ENCODE data around the gene FBXO41. TPM values are rescaled to one million over a fixed set of nuclear protein-coding genes. Genes with fewer than 3 reads are reported as not detected.

Gene FBXO41
- total and polyA plus RNA-seq, 2 experiments from 2014 or later, result 0.44 to 1.1 TPM

DNA sequence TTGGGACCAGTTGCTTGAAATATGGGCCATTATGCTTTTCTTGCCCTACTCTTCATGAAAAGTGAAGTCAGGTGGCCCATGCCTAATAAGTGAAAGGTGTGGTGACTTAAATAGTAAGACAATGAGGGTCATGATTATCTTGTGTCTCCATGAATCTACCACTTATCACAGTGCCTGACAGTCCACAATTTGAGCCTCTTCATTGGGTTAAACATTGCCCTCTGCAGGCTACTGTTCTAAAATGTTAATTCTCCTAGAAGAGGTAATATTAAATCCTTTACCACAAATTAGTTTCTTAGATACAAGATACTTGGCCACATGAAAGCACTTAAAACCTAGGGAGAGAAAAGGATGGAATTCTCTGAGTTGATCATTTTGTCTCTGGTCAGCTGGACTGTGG lies 5.0 kb upstream of the FBXO41 start:
- no peak for TF ChIP-seq EZH2phosphoT487 (IDR thresholded peaks at IDR 0.05; ENCODE audit: insufficient read depth, low read depth)
- TF ChIP-seq EZH2 (IDR thresholded peaks at IDR 0.05; ENCODE audit: insufficient read depth, poor library complexity, severe bottlenecking), result no peak
- peaks cover 38% of the 10 kb centered on the region for H3K27me3 ChIP-seq (replicated peaks; ENCODE audit: insufficient read depth)
- no peak overlapping the region for H3K9ac ChIP-seq
- in situ Hi-C loops (cut with MboI), result no loop called here
- no peak for DNase-seq
- H3K36me3 ChIP-seq (ENCODE audit: low read depth), result no peaks in the 10 kb centered on the region
- H3K4me2 ChIP-seq (ENCODE audit: unreplicated experiment), result no peak overlapping the region
- no peak overlapping the region for H3K4me3 ChIP-seq
- no peaks in the 10 kb centered on the region for H3K4me1 ChIP-seq (ENCODE audit: insufficient read depth)
- no peak overlapping the region for H2AFZ ChIP-seq
- no peaks in the 10 kb centered on the region for H3K79me2 ChIP-seq (ENCODE audit: insufficient read depth)
- no peaks in the 10 kb centered on the region for H4K20me1 ChIP-seq (ENCODE audit: insufficient read depth)
- H3K27ac ChIP-seq, result no peak overlapping the region
- no peaks in the 10 kb centered on the region for H3F3A ChIP-seq (ENCODE audit: insufficient read depth)
- H3K9me3 ChIP-seq (ENCODE audit: low read depth), result no peaks in the 10 kb centered on the region
- no peaks in the 10 kb centered on the region for H3K9me2 ChIP-seq (ENCODE audit: insufficient read depth)

DNA sequence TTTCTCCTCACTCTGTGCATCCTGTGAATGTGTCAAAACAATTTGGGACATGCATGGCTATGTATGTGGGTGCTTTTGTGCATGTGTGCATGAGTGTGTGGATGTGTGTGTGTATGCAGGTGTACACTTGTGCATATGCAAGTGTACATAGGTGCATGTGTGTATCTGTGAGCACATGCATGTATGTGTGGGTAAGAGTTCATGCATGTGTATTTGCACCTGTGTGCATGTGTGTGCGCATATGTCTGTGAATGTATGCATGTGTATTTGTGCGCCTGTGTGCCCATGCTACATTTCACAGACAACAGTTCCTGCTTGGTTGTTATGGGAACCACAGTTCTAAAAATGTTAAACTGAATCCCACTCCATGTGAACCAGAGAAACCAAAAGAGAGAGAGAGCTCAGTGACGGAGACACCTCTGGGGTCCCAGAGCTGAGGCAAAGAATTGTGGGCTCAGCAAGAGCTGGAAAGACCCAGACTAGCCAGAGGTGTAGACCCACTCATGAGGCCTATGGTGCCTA lies 1.9 kb upstream of the FBXO41 start:
- no peaks in the 10 kb centered on the region for H3F3A ChIP-seq (ENCODE audit: insufficient read depth)
- H3K79me2 ChIP-seq (ENCODE audit: insufficient read depth), result no peaks in the 10 kb centered on the region
- H3K9me2 ChIP-seq (ENCODE audit: insufficient read depth), result no peaks in the 10 kb centered on the region
- H3K9ac ChIP-seq, result no peak overlapping the region
- no peak for DNase-seq
- WGBS, 2 experiments (ENCODE audit: low coverage in 1 of 2, low lambda C conversion rate in 2 of 2, missing lambda C conversion rate in 2 of 2), result 48 to 63% methylated on average over 3 of the region's 3 CpGs
- in situ Hi-C loops (cut with MboI), result no loop called here
- H3K4me2 ChIP-seq (ENCODE audit: unreplicated experiment), result no peak overlapping the region
- H3K9me3 ChIP-seq (ENCODE audit: low read depth), result no peaks in the 10 kb centered on the region
- no peaks in the 10 kb centered on the region for H3K4me1 ChIP-seq (ENCODE audit: insufficient read depth)
- peaks cover 21% of the 10 kb centered on the region for H3K27me3 ChIP-seq (replicated peaks; ENCODE audit: insufficient read depth)
- no peaks in the 10 kb centered on the region for H3K36me3 ChIP-seq (ENCODE audit: low read depth)
- H3K4me3 ChIP-seq, result no peak overlapping the region
- no peak overlapping the region for H2AFZ ChIP-seq
- H4K20me1 ChIP-seq (ENCODE audit: insufficient read depth), result no peaks in the 10 kb centered on the region
- no peak for TF ChIP-seq EZH2 (IDR thresholded peaks at IDR 0.05; ENCODE audit: insufficient read depth, poor library complexity, severe bottlenecking)
- no peak for TF ChIP-seq EZH2phosphoT487 (IDR thresholded peaks at IDR 0.05; ENCODE audit: insufficient read depth, low read depth)
- H3K27ac ChIP-seq, result no peak overlapping the region

DNA sequence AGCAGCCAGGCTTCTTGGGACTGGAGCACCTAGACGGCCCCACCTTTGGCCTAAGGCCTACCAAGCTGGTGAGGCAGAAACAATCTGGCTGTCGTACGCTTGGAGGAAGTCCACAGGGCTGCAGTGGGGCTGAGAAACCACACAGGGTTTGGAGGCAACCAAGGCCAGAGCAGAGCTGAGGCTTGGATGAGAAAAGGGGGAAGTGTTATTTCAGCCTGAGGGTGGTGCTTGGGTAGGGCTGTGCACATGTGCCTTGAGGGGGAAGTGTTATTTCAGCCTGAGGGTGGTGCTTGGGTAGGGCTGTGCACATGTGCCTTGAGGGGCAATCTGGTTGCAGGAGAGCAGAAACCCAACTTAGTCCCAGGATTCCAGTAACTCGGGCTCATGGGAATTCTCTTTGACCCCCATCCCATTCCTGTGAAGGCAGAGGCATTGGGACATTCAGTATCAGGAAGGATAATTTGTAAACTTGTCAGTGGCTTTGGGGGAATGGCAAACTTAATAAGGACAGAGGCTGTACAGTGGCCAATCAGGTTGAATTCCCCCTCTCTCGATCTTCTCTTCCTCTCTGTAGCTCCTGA lies 971 bp upstream of the FBXO41 start:
- H3K36me3 ChIP-seq (ENCODE audit: low read depth), result no peaks in the 10 kb centered on the region
- H3K4me2 ChIP-seq (ENCODE audit: unreplicated experiment), result peak overlapping the region; percentile 77
- H3K27me3 ChIP-seq (replicated peaks; ENCODE audit: insufficient read depth), result peaks cover 14% of the 10 kb centered on the region
- no peak for DNase-seq
- no peak overlapping the region for H3K27ac ChIP-seq
- in situ Hi-C loops (cut with MboI), result no loop called here
- no peaks in the 10 kb centered on the region for H3K9me3 ChIP-seq (ENCODE audit: low read depth)
- TF ChIP-seq EZH2 (IDR thresholded peaks at IDR 0.05; ENCODE audit: insufficient read depth, poor library complexity, severe bottlenecking), result no peak
- TF ChIP-seq EZH2phosphoT487 (IDR thresholded peaks at IDR 0.05; ENCODE audit: insufficient read depth, low read depth), result no peak
- peak overlapping the region; percentile 91; the same call in 1 of the 2 replicates for H2AFZ ChIP-seq
- H3F3A ChIP-seq (ENCODE audit: insufficient read depth), result no peaks in the 10 kb centered on the region
- peak overlapping the region; percentile 76; the same call in 1 of the 2 replicates for H3K4me3 ChIP-seq
- H3K9ac ChIP-seq, result no peak overlapping the region
- no peaks in the 10 kb centered on the region for H3K79me2 ChIP-seq (ENCODE audit: insufficient read depth)
- H3K9me2 ChIP-seq (ENCODE audit: insufficient read depth), result no peaks in the 10 kb centered on the region
- no peaks in the 10 kb centered on the region for H4K20me1 ChIP-seq (ENCODE audit: insufficient read depth)
- WGBS, 2 experiments (ENCODE audit: low coverage in 1 of 2, low lambda C conversion rate in 2 of 2, missing lambda C conversion rate in 2 of 2), result 38 to 40% methylated on average over 5 of the region's 5 CpGs
- no peaks in the 10 kb centered on the region for H3K4me1 ChIP-seq (ENCODE audit: insufficient read depth)

DNA sequence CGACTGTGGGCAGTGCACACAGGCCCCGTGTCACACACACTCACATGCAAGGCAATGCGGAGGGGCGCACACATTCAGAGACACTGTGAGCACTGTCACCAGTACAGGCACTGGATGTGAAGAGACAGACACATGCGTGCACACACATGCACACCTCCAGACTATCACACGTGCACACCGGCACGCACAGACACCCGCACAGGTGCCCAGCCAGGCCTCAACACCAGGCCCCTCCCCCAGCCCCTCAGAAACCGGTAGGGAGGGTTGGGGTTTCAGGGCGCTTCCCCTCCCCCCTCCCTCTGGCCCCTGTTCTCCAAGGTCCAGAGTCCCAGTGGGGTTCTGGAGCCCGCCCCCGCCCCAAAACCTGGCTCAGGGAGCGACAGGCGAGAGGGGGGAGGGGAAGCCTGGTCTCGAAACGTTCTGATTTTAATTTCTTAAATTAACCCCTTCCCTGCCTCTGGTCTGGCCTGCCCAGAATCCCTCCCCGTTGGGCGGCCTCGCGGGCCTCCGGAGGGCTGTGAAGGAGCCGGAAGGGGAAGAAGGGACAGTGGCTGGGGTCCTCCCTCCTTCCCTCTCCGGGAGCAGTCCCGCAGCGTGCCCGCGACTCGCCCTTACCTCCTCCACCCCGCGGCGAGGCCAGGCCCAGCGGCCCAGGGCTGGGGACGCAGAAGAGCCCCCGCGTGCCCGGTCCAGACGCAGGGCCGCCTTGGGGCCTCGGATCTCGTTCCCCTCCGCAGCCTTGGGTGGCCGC lies 558 bp downstream of the FBXO41 start:
- Histone ChIP-seq H3K4me1 (ENCODE audit: insufficient read depth) (no peaks in the 10 kb centered on the region), H3K9me3 (ENCODE audit: low read depth) (no peaks in the 10 kb centered on the region), H3K27me3 (replicated peaks; ENCODE audit: insufficient read depth) (peaks cover 6% of the 10 kb centered on the region), H3K9ac (peak overlapping the region; percentile 60), H3K9me2 (ENCODE audit: insufficient read depth) (no peaks in the 10 kb centered on the region), H3K36me3 (ENCODE audit: low read depth) (no peaks in the 10 kb centered on the region), H3K27ac (no peak overlapping the region), H3K79me2 (ENCODE audit: insufficient read depth) (no peaks in the 10 kb centered on the region), H3K4me3 (peak overlapping the region; percentile 76), H2AFZ (peak overlapping the region; percentile 91), H3F3A (ENCODE audit: insufficient read depth) (no peaks in the 10 kb centered on the region), H3K4me2 (ENCODE audit: unreplicated experiment) (peak overlapping the region; percentile 77), H4K20me1 (ENCODE audit: insufficient read depth) (no peaks in the 10 kb centered on the region)
- WGBS, 2 experiments (ENCODE audit: low coverage in 1 of 2, low lambda C conversion rate in 2 of 2, missing lambda C conversion rate in 2 of 2), result 5 to 6% methylated on average over 23 to 41 of the region's 43 CpGs
- in situ Hi-C loops (cut with MboI), result no loop called here
- no peak for DNase-seq
- TF ChIP-seq EZH2phosphoT487 (IDR thresholded peaks at IDR 0.05; ENCODE audit: insufficient read depth, low read depth) (no peak), EZH2 (IDR thresholded peaks at IDR 0.05; ENCODE audit: insufficient read depth, poor library complexity, severe bottlenecking) (no peak)
